Measurements from ENCODE around the gene WDR90.

Gene WDR90

GRCh38 chr16:684071-684794 is 35.1 kb downstream of the WDR90 start, which contains the start of gene JMJD8:
Gene JMJD8, minus strand, starts transcription at chr16:684334. Its CDS starts 15 bp downstream, at chr16:684319.
- peak within 1 kb of the TSS; percentile 94 for H3K27ac ChIP-seq
- DNase-seq (ENCODE audit: low spot score), result peak; percentile 85
- TF ChIP-seq, protein P1, sequence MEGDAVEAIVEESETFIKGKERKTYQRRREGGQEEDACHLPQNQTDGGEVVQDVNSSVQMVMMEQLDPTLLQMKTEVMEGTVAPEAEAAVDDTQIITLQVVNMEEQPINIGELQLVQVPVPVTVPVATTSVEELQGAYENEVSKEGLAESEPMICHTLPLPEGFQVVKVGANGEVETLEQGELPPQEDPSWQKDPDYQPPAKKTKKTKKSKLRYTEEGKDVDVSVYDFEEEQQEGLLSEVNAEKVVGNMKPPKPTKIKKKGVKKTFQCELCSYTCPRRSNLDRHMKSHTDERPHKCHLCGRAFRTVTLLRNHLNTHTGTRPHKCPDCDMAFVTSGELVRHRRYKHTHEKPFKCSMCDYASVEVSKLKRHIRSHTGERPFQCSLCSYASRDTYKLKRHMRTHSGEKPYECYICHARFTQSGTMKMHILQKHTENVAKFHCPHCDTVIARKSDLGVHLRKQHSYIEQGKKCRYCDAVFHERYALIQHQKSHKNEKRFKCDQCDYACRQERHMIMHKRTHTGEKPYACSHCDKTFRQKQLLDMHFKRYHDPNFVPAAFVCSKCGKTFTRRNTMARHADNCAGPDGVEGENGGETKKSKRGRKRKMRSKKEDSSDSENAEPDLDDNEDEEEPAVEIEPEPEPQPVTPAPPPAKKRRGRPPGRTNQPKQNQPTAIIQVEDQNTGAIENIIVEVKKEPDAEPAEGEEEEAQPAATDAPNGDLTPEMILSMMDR (conservative IDR thresholded peaks at IDR 0.05; ENCODE audit: low read depth), result no peak
- ChIA-PET POLR2A (ENCODE audit: low non-redundant PET) (interaction anchor here (0.6 to 1.2 kb wide), 3 partner anchors 11 to 612 kb away, joined by 3 to 5 read pairs (median 5); no protein-coding TSS in a partner anchor), CTCF (interaction anchor here (0.6 to 1.6 kb wide), 3 partner anchors 31 to 92 kb away, joined by 3 to 5 read pairs (median 3); partner anchors contain the start of gene METRN)

DNA sequence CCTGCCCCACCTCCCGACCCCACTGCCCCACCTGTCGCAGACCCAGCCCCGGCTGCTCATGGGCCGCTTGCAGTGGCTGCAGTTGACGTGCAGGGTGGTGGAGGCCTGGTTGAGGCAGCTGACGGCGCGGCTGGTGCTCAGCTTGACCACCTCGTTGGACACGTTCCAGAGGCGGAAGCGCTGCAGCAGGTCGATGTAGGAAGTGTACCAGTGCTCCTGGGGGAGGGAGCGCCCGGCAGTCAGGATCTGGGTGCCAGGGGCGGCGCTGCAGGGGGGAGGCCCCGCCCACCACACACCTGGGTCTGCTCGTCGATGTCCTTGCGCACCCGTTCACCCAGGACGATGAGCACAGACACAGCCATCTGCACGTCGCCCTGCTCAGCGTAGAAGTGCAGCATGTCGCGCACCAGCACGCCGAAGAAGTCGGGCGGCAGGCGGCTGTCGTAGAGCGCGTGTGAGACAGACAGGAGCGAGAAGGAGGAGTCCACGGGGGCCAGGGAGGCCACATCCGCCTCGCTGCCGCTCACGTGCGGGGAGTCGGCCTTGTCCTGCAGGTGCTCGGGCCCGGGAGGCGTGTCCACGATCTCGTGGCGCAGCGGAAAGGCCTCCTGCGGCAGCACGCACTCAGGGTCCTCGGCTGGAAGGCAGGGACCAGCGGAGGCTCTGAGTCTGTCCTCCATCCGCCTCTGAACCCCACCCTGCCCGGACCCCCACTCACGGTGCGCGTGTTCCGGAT is 36.0 kb downstream of the WDR90 start:
- CTCF ChIA-PET, result interaction anchor here (0.7 to 1.6 kb wide), 3 partner anchors 14 to 93 kb away, joined by 3 to 5 read pairs (median 3); partner anchors contain the start of gene METRN

GRCh38 chr16:685967-686366 is 36.8 kb downstream of the WDR90 start:
- H3K27ac ChIP-seq, result peak overlapping the region; percentile 94
- no peak for DNase-seq (ENCODE audit: low spot score)
- ChIA-PET POLR2A (ENCODE audit: low non-redundant PET) (no interaction called here), CTCF (interaction anchor here (0.5 to 0.7 kb wide), 2 partner anchors 12 to 14 kb away, joined by 3 read pairs; no protein-coding TSS in a partner anchor)
- TF ChIP-seq, protein P1 (conservative IDR thresholded peaks at IDR 0.05; ENCODE audit: low read depth), result peak; percentile 61

More for the DNA sequence above, 36.0 kb downstream of the WDR90 start:
- POLR2A ChIA-PET (ENCODE audit: low non-redundant PET), result no interaction called here
- H3K27ac ChIP-seq, result peak overlapping the region; percentile 94
- TF ChIP-seq, protein P1 (conservative IDR thresholded peaks at IDR 0.05; ENCODE audit: low read depth), result no peak
- no peak for DNase-seq (ENCODE audit: low spot score)

- H3K27ac ChIP-seq, result peak overlapping the region; percentile 94
- POLR2A ChIA-PET (ENCODE audit: low non-redundant PET), result no interaction called here
- DNase-seq (ENCODE audit: low spot score), result no peak
- CTCF ChIA-PET, result interaction anchor here (0.5 to 1.1 kb wide), 3 partner anchors 11 to 19 kb away, joined by 3 read pairs; partner anchors contain the start of gene RHOT2
- TF ChIP-seq, protein P1 (conservative IDR thresholded peaks at IDR 0.05; ENCODE audit: low read depth), result no peak
Measured at GRCh38 chr16:686459-687260, 37.5 kb downstream of the WDR90 start.

DNA sequence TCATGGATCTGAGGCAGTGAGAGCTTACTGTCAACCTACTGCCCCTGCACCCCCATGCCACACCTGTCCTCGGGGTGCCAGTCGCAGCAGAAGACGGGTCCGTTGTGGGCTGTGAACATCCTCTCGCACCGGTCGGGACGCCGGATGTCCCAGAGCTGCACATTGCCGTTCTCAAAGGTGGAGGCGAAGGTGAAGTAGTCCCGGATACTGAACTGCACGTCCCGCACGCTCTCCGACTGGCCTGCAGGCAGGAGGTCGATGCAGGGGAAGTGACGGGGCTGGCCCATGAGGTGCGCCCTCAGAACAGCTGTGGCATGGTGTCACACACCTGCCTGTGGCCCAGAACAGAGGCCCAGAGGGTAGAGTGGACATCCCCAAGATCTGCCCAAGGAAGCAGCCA is 38.3 kb downstream of the WDR90 start:
- no peak for DNase-seq (ENCODE audit: low spot score)
- TF ChIP-seq, protein P1 (conservative IDR thresholded peaks at IDR 0.05; ENCODE audit: low read depth), result no peak
- peak overlapping the region; percentile 84 for H3K27ac ChIP-seq
- POLR2A ChIA-PET (ENCODE audit: low non-redundant PET), result no interaction called here
- CTCF ChIA-PET, result interaction anchor here (0.6 to 1.1 kb wide), 2 partner anchors 14 to 20 kb away, joined by 3 read pairs; partner anchors contain the start of gene RHOT2

Data from RWPE1 (cell line).